ENCODE measurements around the gene VEZF1.

Gene VEZF1, protein sequence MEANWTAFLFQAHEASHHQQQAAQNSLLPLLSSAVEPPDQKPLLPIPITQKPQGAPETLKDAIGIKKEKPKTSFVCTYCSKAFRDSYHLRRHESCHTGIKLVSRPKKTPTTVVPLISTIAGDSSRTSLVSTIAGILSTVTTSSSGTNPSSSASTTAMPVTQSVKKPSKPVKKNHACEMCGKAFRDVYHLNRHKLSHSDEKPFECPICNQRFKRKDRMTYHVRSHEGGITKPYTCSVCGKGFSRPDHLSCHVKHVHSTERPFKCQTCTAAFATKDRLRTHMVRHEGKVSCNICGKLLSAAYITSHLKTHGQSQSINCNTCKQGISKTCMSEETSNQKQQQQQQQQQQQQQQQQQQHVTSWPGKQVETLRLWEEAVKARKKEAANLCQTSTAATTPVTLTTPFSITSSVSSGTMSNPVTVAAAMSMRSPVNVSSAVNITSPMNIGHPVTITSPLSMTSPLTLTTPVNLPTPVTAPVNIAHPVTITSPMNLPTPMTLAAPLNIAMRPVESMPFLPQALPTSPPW

GRCh38 chr17:57987581-57988300 is at the start of gene VEZF1:
VEZF1 (minus strand) TSS chr17:57988254; CDS start chr17:57988111, 143 bp downstream.
- peak; percentile 51 to 56 for DNase-seq (ENCODE audit: low read depth in 2 of 2)

DNA sequence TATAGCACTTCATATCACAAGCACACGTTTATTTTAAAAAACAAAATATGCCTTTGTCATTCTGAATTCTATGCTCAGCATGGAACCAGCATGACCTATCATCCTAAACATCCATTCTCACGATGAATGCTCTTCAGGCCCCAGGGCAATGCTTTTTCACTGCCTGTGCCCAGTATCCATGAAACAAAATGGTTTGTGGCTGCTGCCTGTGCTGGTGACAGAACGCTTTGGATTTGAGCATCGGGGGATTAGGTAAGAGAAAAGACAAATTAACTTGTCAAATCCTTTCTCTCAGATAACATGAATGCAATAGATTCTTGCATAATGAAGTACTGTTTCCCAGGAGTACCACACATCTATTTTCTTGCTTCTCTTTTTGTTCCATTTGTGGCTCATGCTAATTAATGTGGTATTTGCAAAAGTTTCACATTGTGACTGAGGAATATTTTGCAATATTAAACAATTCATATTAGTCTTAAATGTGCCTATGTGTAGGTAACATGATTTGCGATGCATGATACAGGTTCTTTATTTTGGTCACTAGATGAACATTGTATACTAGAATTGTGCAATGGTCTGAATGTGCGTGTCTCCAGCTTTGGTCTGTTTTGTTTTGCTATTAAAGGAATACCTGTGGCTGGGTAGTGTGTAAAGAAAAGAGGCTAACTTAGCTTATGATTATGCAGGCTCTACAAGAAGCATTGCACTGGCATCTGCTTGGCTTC is 44.8 kb upstream of the VEZF1 start:
- DNase-seq (ENCODE audit: low read depth in 2 of 2) = no peak

GRCh38 chr17:58028578-58028977 is 40.5 kb upstream of the VEZF1 start:
- DNase-seq (ENCODE audit: low read depth in 2 of 2) = no peak

- no peak for DNase-seq (ENCODE audit: low read depth in 2 of 2)
Observed at GRCh38 chr17:58020401-58020800, 32.3 kb upstream of the VEZF1 start.

DNA sequence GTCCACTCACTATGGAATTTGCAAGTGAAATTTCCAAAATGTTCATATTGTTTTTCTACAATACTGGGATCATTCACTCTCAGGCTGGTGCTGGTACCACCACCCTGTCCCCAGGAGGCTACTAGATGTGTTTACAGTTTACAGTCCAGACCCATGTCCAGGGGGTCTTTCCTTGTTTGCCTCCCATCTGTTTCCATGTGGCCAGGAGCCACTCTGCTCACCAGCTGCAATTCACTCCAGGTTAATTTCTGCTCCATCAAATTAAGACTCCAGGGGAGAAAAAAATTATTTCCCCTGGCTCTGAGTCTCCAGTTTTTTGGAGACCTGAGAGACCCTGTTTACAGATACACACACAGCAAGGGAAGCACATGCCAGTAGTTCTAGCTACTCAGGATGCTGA is 31.5 kb upstream of the VEZF1 start:
- DNase-seq (ENCODE audit: low read depth in 2 of 2) = no peak

DNA sequence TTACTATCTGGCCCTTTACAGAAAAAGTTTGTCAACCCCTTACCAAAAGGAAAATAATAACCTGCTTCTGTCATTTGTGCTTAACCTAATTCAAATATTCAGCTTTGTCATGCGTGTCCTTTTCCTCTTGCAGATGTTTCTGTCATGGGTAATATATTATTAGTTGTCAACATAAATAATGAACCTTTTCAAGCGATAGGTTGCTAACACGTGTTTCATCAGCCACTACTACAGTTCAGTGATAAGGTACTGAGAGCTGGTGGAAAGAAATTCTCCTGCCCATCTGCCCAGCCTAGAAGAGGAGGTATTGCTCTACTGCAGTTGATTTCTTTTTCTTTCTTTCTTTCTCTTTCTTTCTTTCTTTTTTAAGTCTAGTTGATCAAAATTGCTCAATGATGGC is 31.0 kb upstream of the VEZF1 start:
- DNase-seq (ENCODE audit: low read depth in 2 of 2) = no peak

DNA sequence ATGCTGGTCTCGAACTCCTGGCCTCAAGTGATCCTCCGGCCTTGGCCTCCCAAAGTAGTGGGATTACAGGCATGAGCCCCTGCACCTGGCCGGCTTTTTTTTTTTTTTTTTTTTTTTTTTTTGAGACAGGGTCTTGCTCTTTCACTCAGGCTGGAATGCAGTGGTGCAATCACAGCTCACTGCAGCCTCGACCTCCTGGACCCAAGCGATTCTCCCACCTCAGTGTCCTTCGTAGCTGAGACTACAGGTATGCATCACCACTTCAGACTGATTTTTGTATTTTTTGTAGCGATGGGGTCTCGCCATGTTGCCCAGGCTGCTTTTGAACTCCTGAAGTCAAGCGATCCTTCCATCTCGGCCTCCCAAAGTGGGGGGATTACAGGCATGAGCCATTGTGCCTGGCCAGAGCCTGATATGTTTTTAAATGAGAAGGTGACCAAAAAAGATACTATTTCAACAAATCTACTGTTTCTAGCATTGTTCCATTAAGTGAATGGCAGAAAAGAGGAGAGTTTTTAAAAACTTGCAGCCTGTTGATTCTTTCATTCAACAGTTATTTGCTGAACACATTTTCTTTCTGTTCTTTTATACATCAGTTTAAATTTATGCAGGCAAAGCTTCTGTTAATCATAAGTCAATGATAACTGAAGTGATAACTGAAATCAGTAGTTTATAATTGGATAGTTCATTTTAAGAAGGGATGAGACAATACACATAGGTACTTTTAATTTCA is 22.2 kb upstream of the VEZF1 start:
- DNase-seq (ENCODE audit: low read depth in 2 of 2) = no peak

- DNase-seq (ENCODE audit: low read depth in 2 of 2) = no peak
Observed at GRCh38 chr17:58007781-58008706, 20.0 kb upstream of the VEZF1 start.

GRCh38 chr17:58006924-58007780 is 19.1 kb upstream of the VEZF1 start, which contains the start of gene SRSF1:
SRSF1 (minus strand) TSS chr17:58007246; CDS start chr17:58007137, 109 bp downstream.
- DNase-seq (ENCODE audit: low read depth in 2 of 2) = peak; percentile 94 to 96

GRCh38 chr17:58006560-58006923 is 18.5 kb upstream of the VEZF1 start:
- DNase-seq (ENCODE audit: low read depth in 2 of 2) = peak; percentile 13 to 16

DNA sequence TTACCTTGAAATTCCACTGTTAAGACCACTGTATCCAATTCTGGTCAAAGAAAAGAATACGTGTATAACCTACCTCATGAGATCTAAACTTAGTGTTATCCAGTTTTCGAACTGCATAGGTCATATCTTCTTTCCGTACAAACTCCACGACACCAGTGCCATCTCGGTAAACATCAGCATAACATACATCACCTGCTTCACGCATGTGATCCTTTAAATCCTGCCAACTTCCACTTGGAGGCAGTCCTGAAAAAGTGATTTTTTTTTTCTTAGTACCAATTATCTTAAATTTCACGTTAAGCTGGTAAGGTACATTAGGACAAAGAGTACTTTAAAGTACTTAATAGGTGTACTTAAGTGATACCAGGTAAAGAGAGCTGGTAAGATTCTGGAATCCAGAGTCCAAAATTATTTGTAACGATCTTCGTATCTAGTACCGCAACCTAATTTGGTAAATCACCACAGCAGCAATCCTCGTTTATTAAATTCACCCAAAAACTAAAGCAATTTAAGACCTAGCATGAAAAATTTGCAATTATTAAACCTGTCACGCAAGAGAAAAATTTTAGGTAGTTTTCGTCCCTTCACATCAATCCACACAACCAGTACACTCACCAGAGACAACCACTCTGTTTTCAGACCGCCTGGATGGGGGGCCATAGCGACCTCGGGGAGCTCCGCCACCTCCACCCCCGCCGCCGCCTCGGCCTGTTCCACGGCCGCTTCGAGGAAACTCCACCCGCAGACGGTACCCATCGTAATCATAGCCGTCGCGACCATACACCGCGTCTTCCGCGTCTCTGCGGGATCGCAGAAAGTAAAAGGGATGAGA is 17.9 kb upstream of the VEZF1 start:
- DNase-seq (ENCODE audit: low read depth in 2 of 2) = no peak

GRCh38 chr17:58005031-58005727 is 17.1 kb upstream of the VEZF1 start:
- DNase-seq (ENCODE audit: low read depth in 2 of 2) = no peak

DNA sequence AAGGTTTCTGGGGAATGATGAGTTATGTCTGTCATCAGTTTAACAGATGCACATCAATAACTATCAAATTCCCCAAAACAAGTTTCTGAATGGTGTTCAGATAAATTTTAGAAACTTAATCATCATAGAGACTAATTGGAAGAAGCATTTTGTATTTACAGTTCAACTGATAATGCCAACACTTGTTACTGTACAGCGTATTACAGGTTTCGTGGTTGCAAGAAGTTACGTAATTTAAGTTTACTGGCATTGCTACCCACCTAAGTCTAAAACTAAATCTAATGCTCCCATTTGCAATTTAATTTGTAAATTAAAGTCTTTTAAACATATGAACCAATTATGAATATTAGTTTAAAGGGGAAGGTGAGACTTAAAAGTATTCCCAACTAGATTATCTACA is 16.0 kb upstream of the VEZF1 start:
- no peak for DNase-seq (ENCODE audit: low read depth in 2 of 2)

GRCh38 chr17:58002973-58003372 is 14.9 kb upstream of the VEZF1 start:
- DNase-seq (ENCODE audit: low read depth in 2 of 2) = no peak

GRCh38 chr17:58002154-58002948 is 14.3 kb upstream of the VEZF1 start:
- DNase-seq (ENCODE audit: low read depth in 2 of 2) = no peak

DNA sequence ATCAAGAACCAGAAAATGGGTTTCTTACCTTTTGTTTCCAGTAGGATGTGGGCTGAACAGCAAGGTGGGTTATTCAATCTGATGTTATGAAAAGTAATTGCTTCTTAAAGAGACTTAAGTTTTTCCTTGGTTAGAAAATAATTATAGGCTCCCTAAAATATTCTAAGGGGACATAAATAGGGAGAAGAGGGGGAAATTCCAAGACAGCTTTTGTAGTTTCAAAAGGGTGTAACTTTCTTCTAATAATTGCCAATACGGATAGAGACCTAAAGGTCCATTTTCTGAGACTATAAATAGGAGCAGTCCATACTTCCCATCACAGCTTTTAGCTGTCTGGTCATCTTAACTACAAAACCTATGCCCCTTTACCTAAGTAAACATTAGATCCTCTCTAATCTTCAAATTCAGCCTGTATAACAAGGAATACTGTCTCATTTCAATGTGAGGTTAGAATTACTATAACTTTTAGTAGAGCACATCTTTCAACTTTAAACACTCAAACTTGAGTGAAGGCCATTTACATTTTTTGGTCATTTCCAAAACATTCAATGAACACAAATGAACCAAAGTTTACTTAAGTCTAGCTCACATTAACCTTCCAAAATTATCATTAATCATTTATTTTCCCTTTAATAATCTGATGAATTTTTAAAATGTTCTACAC is 13.5 kb upstream of the VEZF1 start:
- DNase-seq (ENCODE audit: low read depth in 2 of 2) = no peak
